GM18867 (cell line): ENCODE measurements around the gene ANGEL2.
A peak's percentile ranks its signal among the peaks of the same experiment; 100 is the strongest.
"Not testable (repeated sequence)": the region's sequence is repeated elsewhere in the genome, so short reads cannot be mapped to it uniquely, and the experiment has no call there.

ENCODE experiments used
- ATAC-seq: cut with Tn5 transposase; IDR thresholded peaks from one replicate; pipeline ENCODE4 v1.9.1; 2021; ENCODE audit warnings: mild to moderate bottlenecking, moderate library complexity; ENCODE audit not compliant: unreplicated experiment

The ANGEL2 gene

DNA sequence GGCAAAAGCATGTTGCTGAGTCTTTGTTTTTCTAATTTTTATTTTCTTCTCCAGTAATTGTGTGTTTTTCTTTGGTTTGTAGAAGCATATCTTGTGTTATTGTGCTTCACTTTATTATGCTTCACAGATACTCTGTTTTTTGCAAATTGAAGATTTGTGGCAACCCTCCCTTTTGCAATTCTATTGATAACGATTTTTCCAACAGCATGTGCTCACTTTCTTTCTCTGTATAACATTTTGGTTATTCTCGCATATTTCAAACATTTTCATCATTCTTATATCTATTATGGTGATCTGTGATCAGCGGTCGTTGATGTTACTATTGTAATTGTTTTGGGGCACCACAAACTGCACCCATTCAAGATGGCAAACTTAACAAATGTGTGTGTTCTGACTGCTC is 3.8 kb upstream of the ANGEL2 start:
- ATAC-seq, result no peak

GRCh38 chr1:213017447-213018273 is 2.0 kb upstream of the ANGEL2 start:
- no peak for ATAC-seq

- ATAC-seq, result no peak
Observed at GRCh38 chr1:213014642-213015041, 1.0 kb downstream of the ANGEL2 start.

- peak; percentile 96 for ATAC-seq
Observed at GRCh38 chr1:213008564-213008963, 7.1 kb downstream of the ANGEL2 start.

- ATAC-seq, result no peak
Observed at GRCh38 chr1:213003256-213003655, 12.4 kb downstream of the ANGEL2 start.

- ATAC-seq, result no peak
Observed at GRCh38 chr1:212994926-212995325, 20.7 kb downstream of the ANGEL2 start.

DNA sequence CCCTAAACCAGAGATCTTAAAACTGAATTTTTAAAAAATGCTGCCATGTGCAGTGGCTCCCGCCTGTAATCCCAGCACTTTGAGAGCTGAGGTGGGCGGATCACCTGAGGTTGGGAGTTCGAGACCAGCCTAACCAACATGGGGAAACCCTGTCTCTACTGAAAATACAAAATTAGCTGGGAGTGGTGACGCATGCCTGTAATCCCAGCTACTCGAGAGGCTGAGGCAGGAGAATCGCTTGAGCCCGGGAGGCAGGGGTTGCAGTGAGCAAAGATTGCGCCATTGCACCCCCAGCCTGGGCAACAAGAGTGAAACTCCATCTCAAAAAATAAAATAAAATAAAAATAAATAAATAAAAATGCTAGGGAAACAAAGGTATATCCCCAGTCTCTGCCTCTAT is 21.7 kb downstream of the ANGEL2 start:
- not testable (repeated sequence) for ATAC-seq

DNA sequence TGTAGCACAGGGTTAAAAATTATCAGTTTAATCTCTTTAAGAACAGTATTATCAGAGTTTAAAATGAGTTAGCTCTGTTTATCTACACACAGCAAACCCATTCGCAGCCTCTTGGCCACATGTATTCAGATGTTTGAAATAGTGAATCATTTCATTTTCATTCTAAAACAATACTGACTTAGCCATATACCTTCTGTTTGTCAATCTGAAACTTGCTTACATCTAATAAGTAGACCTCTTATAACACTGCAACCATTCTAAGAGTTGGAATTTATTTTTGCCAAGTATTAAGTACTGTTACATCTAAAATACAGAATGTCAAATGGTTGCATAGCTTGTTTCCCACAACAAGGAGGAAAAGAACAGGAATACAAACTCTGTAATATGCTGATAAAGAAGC is 25.4 kb downstream of the ANGEL2 start:
- ATAC-seq, result no peak

GRCh38 chr1:212987702-212988322 is 27.9 kb downstream of the ANGEL2 start:
- no peak for ATAC-seq

DNA sequence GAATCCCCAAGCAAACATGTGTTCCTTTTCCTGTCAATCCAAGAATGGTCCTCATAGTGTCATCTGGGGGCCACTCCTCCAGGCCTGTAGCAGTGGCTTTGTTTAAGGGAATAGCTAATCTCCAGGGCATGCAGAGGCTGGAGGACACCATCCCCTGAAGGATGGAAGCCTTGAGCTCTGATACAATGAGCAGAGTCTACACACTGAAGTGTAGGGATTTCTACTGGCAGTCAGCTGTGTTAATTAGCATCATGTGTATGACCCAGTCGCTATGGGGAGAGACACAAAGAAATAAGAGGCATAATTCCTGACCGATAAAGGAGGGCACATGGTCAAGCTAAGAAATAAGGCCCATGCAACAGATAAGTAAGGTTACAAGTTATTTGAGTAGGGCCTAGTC is 29.1 kb downstream of the ANGEL2 start:
- no peak for ATAC-seq

GRCh38 chr1:212984522-212985291 is 31.0 kb downstream of the ANGEL2 start:
- ATAC-seq, result no peak

- no peak for ATAC-seq
Observed at GRCh38 chr1:212983482-212983881, 32.2 kb downstream of the ANGEL2 start.

DNA sequence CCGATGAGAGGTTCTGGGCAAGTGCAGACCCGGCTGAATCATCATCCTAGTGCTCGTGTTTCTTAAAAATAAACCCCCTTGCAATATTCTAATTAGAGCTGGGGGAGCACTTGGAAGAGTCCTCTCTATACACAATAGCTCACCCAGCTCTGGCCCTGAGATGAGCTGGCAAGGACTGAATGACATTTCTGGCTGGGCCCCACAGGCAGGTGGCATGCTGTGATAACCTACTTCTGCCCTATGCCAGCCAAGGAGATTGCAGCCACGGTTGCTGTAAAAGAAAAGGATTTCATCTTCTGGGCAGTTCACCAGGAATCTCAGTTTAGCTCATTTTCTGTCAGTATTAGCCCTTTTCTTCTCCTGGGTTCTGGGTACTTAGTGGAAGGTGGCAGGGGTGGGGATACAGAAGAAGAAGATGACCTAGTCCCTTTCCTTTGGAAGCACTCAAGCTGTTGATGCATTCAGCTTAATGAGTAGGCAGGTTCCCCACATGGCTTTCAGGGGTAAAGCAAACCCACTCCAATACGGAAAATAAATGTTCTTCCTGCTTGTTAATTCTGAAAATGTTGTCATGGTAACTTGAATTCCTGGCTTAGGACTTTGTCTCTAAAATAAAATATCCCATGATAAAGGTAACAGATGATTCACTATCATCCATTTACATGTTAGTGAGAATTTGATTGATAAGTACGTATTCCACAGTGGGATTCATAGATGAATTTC is 33.1 kb downstream of the ANGEL2 start:
- no peak for ATAC-seq

DNA sequence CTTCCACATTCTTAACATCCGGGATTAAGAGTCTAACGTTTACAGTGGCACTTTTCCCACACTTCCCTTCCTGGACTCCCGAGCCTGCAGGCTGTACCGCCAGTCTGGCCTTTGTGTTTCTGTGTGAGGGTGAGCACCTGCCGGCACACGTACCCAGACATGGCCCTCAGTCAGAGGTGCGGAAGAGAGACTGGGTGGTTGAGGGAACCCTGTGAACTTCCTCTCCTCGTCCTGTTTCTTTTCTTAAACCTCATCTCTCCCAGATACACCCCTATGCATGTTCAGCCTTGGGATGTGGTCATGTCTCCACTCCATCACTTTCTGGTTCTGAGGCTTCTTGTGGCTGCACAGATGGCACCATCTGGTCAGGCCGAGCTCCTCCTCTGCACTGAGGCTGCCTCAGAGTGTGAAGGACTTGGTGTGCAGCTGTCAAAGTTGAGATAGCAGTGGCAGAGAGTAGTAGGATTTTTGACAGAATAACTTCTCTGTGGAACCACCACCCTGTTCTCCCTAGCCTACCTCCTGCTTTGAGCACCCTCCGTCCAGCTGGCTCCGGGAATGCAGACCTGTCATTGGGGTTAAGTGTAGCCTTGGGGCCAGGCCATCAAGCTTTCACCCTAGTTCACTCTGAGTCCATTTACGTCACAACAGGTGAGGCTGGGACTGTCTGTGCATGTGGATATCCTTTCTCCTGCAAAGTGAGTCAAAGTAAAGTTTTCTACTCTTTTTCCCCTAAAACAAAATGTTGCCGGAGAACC is 33.9 kb downstream of the ANGEL2 start:
- peak; percentile 54 for ATAC-seq

GRCh38 chr1:212981025-212981495 is 34.6 kb downstream of the ANGEL2 start:
- ATAC-seq, result no peak

GRCh38 chr1:212980123-212980785 is 35.4 kb downstream of the ANGEL2 start:
- ATAC-seq, result peak; percentile 2

DNA sequence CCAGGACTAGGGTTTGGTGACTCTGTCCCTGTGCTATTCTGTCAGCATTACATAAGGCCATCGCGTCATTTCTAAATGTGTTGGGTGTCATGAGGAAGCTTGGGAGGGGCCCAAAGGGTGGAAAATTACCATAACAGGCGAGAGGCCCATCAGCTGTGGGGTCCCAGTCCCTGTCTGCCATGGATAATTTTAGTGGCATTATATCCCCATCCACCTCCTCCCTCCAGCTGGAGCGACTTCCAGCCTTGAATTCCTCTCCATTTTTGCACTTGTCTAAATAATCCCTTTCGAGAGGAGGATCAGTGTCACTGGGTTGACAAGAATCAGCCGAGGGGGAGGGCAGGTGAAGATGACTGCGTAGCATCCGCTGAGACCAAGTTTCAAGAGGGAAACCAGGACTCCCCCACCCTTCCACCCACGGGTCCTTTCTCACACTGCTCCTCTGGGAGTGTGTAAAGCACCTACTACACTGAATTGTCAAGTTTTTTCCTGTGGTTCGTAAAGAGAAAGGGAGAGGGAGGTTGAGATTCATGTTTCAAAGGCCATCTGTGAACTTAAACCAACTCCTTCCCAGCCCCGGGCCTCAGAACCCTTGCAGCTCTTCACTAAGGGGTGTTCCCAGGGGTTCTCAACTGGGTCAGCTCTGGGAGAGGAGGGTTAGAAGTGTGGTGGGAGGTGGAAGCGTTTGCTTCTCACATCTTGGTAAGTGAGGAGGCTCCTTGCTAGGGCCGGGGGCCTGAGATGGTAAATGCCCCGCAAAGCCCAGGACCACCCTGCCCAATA is 36.1 kb downstream of the ANGEL2 start:
- ATAC-seq, result peak; percentile 72

GRCh38 chr1:212977781-212978645 is 37.7 kb downstream of the ANGEL2 start:
- peak; percentile 39 for ATAC-seq
